Stimulated activated CD8-positive, alpha-beta memory T cell treated with anti-CD3 and anti-CD28 coated beads, Interleukin-7, amount 100 ng/mL, for 1 hour (primary cell): ENCODE measurements around the gene ESR2.
"Not testable (repeated sequence)": the region's sequence is repeated elsewhere in the genome, so short reads cannot be mapped to it uniquely, and the experiment has no call there.

Experiments used
- DNase-seq, 2 donors: peaks; one replicate each; pipeline ENCODE4 v3.0.0-alpha.2; 2020; ENCODE audit warnings: low read depth in 2 of 2

Gene ESR2

DNA sequence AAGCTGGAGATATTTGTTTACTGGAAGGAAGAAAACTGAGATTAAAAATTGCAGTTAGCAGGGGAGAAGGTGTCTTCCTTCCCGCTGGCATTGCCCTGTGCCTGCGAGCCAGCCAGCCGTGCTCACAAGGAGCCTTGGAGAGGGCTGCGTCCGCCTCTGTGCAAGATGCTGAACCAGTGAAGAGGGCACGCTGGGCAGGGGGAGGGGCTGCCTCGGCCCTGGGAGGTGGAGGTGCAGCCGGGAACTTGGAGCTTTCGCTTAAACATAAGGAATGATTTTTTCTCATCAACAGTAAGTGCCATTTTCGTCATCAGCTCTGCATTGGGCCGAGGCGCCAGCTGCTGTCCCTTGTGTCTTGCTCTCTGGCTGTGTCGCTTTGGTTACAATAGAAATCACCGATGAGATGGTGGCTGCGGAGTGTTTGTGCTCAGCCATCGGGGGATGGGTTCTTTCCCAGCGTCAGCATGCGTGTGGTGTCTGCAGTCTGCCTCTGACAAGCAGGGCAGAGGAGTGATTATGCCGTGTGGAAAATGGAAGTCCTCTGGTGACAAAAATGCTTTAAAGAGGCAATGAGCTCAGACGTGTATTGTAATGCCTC, 97.3 kb downstream of the ESR2 start:
- DNase-seq, result no peak

DNA sequence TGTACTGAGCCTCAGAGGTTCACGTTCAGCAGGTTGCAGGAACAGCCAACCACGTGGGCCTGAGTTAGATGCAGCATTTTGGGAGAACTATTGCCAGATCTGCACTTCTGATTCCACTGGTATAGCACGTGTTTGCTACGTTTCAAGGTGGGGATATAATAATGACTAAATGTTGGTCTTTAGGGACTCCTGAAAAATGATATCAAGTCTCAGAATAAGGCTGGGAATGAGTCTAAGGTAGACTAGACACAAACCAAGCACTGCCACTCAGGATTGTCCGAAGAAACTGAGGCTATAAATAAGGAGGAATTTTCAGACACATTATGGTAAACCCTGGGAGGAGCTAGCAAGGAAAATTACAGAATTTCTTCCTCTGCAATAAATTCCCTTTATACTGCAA, 98.1 kb downstream of the ESR2 start:
- DNase-seq, result no peak

DNA sequence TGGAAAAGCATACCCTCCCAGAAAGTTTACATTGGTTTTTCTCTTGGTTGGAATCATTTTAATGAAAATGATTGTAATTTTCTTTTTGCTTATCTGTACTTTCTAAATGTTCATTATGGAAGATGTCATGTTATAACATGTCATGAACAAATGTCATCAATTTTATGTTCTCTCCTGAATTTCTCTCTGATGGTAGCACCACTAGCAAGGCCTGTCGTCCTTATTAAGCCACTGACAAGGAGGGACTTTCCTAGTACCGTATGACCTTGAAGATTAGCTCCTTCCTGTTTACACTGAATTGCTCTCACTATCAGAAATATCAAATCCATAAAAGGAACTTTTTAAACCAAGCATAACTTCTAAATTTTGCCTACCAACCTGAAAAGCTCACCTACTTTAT, 99.0 kb downstream of the ESR2 start:
- DNase-seq, result no peak

DNA sequence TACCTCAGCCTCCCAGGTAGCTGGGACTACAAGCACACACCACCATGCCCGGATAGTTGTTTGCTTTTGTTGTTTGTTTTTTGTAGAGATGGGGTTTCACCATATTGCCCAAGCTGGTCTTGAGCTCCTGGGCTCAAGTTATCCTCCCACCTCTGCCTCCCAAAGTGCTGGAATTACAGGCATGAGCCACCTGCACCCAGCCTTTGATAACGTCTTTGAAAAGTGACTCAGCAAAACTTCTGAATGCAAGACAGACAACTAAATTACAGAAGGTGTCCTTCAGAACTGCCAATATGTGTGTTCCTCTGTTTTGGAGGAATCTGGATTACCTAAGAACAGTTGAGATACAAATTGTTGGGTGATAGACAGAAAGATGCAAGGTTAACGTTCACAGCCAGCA, 99.8 kb downstream of the ESR2 start:
- no peak for DNase-seq

DNA sequence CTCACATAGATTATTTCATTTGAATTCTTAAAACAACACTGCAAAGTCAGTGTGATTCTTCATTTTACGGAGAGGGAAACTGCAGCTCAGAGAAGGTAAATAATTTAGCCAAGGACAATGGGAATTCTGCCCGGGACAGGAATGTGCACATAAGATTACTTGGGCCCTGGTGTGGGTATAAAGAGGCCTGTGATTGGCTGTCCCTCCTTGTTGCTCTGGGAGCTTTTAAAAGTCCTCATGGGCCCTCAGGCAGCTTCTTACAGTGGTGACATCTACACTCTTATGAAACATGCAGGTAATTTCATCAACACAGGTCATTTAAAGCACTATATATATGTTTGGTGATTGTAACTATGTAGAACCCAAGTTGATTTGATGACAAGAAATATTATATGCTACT, 100.3 kb downstream of the ESR2 start:
- no peak for DNase-seq

DNA sequence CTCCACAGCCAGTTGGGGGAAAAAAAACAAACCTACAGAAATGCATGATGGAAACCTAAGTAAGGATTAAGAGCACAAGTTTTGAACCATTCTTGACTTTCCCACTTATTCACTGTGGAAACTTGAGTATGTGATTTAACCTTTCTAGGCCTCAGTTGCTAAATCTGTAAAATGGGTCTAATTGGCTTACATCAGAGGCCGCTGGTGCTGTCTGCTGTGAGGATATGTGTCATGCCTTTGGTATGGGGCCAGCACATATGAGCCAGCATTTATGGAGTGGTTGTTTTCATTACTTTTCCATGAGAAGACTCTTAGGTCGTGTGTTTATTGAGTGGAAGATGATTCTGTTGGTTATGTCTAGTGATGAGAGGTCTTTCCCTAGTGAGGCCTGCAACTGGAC, 102.4 kb downstream of the ESR2 start:
- DNase-seq, result no peak

DNA sequence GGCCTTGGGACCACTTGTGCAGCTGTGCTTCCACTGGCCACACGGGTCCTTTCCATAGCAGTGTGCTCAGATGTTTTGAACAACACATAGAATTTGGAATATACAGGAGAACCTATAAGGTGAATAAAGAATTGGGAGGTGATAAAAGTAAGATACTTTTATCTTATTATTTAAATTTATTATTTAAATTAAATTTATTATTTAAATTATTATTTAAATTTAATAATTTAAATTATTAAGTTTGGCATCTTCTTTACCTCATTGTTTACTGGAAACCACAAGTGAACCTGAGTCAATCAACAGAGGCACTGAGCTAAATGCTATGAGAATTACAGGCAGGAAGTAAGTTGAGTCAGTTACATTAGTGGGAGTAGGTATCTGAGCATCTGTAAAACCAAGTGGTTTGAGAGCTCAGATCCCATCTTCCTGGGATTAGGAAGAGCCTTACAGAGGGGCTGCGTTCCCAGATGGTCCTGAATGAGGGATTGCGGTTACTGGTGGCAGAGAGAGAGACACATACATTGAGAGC, 103.1 kb downstream of the ESR2 start:
- DNase-seq, result no peak

DNA sequence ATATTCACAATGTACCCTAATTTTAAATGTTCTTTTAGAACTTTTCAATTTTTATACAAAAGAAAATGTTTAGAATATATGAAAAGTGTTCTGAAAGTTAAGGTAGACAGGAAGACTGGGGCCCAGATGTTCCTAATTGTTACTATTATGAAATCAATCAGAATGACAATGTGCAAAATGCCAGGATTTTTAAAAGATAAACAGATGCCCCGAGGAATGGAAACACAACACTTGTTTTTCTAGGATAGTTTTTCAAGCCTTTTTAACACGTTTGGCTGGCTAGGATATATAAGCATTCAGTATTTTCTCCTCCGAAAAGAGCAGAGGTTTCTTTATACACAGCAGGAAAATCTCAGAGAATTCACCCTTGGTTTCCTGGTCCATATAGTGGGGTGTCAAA, 106.8 kb downstream of the ESR2 start:
- no peak for DNase-seq

DNA sequence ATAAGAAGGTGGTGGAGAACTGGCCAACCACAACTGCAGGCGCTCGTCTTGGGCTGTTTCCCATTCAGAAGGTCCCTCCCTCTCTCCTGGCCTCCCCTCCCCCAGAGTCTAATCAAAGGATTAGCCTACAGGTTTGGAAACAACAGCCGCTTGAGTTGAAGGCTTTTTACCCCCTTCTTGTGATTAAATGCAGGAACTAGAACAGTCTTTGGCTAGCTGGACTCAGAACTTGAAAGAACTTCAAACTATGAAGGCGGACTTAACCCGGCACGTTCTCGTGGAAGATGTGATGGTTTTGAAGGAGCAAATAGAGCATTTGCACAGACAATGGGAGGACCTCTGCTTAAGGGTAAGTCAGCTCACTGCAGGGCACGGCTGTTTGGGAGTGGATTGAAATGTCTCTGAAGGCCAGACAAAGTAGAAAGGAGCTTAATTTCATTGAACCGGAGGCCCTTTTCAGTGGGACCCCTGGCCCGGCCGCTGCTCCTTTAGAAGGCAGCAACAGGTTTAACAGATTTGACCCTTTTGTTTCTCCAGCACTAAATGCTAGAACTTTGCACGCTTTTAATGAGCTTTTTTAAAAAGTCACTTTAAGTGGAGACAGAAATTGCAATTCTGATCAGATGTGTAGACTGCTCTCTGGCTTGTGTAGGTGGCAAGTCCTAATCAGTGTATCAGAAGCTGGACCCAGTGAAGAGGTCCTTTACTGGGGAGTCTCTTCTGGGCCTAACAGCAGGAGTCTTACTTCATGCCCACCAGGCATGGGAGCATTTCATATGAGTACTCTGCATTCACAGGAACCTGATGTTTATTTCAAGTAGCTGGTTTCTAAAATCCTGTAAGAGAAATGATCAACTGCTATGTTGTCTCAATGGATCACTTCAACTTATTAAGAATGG, 107.7 kb downstream of the ESR2 start:
- DNase-seq, result no peak

DNA sequence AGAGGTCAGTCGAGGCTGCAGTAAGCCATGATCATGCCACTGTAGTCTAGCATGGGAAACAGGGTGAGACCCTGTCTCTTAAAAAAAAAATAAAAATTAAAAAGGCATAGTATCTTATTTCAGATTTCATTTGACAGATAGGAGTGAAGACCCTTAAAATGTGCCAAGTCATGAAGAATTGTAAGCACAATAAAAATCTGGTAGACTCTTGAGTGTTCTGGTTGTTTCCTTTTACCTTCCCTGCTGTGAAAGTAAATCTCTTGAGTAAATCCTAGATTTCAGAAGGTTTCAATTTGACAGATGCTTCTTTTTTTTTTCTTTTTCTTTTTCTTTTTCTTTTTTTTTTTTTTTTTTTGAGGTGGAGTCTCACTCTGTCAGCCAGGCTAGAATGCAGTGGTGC, 109.0 kb downstream of the ESR2 start:
- DNase-seq, result no peak

DNA sequence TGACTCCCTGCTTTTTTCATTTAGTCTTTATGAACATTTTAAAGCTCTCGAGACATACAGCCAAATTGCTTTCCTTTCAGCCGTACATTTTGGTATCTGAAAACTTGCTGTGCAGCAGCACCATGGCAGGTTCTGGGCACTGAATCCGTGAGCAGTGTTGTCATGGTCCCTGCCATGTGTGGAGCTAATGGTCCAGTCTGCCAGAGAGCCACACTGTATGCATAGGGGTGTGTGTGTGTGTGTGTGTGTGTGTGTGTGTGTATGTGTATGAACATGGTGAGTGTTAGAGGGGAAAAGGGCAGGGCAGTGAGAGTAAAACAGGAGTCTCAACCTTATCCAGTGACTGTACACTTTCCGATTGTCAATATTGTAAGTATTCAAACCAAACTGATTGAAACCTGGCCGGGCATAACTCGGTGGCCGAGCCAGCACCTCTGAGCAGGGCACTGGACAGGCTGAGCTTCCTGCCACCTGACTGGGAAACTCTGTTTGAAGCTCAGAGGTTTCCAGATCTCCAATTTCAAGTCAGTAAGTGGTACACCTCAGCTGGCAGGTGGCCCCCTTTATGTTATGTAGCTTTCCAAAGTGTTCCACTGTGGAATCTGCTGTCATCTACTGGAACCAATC, 110.0 kb downstream of the ESR2 start:
- DNase-seq, result no peak

DNA sequence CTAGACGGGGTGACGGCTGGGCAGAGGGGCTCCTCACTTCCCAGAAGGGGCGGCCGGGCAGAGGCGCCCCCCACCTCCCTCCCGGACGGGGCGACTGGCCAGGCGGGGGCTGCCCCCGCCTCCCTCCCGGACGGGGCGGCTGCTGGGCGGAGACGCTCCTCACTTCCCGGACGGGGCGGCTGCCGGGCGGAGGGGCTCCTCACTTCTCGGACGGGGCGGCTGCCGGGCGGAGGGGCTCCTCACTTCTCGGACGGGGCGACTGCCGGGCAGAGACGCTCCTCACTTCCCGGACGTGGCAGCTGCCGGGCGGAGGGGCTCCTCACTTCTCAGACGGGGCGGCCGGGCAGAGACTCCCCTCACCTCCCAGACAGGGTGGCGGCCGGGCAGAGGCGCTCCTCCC, 111.3 kb downstream of the ESR2 start:
- not testable (repeated sequence) for DNase-seq

DNA sequence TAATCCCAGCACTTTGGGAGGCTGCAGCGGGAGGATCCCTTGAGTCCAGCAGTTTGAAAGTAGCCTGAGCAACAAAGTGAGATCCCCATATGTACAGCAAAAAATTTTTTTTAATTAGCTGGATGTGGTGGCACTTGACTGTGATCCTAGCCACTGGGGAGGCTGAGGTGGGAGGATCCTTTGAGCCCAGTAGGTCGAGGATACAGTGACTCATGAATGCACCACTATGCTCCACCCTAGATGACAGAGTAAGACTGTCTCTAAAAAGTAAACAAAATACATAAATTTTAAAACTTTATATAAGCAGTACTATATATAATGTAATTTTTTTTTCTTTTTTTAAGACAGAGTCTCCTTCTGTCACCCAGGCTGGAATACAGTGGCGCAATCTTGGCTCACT, 115.4 kb downstream of the ESR2 start:
- DNase-seq, result no peak

DNA sequence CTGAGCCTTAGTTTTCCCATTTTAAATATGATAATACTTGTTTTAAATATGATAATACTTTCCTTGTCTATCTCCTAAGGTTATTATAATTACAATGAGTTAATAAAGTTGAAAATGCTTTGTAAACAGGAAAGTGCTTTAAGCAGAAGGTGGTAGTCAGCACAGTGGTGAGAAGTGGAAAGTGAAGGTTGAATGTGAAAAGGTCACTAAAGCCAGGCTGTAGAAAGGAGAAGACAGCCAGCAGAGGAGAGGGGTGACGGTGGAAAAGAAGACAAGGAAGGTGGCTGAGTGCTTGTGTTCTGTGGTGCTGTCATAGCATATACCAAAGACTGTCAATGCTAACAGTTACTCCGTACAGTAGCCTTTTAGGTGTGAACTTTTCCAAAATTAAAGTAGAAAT, 117.8 kb downstream of the ESR2 start:
- no peak for DNase-seq

DNA sequence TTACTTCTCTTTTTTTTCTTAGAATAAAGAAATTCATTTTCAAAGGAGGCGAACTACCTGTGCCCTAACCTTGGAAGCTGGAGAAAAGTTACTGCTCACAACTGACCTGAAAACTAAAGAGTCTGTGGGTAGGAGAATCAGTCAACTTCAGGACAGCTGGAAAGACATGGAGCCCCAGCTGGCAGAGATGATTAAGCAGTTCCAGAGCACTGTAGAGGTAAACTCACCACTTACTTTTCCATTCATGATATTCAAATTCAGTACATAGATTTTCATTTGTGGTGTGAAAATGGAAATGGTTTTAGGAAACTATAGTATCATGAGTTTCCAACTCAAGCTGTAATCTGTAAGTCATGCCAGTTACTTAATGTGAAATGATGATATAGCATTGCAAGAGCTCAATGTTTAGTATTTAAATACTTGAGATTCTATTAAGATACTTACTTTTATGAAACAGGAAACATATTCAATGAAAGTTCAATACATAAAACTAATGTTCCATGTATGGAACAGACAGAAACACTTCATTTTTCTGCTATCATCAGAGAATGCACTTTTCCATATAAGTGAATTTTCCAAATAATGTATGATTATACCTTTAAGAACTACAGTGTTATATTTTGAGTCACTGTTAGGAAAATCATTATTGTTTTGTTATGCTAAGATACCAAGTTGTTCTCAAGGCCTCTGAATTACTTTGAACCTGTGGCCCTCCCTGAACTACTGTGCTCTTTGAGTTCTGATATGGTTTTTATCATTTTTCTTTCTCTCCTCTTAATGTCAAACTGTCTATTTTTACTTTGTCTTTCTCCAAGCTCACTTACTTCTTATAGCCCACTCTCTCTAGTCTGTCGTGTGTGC, 119.0 kb downstream of the ESR2 start:
- DNase-seq, result no peak

DNA sequence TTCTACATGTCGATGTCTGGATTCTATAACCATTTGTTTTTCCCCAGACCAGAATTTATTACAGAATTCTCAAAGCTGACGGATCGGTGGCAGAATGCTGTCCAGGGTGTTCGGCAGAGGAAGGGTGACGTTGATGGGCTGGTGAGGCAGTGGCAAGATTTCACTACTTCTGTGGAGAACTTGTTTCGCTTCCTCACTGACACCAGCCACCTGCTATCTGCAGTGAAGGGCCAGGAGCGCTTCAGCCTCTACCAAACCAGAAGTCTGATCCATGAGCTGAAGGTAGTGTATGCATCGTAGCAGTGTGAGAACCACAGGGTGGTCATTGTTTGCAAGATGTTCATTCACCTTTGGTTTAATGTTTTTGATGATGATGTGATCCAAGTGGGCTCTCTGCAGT, 124.0 kb downstream of the ESR2 start:
- no peak for DNase-seq

DNA sequence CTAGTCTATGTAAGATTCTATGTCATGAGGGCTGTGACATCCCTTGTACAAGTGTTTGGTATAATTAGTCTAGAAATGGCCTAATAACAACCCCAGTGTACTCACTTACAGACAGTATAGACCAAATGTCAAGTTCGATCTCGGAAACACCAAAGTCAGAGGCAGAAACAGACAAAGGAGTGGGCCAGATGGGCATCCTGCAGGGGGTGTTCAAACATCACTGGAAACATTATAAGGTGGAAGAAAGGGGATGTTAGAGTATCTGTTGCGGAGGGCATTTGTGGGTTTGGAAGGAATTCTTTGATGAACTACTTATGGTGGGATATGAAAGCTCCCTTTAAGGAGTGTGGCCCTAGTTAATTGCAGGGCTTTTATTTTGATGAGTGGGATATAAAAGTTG, 134.6 kb downstream of the ESR2 start:
- DNase-seq, result no peak

DNA sequence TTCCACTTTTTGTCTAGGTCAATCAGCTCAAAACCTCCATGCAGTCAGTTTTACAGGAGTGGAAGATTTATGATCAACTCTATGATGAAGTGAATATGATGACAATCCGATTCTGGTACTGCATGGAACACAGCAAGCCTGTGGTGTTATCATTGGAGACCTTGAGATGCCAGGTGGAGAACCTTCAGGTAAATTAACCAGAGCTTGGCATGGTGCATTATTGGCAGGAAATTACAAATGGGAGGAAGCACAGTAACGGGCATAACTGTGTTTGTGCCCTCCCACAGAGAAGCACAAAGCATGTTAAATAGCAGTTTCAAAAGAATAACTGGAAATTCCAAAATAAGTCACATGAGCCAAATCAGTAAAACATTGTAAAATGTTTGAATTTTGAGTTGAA, 135.6 kb downstream of the ESR2 start:
- DNase-seq, result no peak

DNA sequence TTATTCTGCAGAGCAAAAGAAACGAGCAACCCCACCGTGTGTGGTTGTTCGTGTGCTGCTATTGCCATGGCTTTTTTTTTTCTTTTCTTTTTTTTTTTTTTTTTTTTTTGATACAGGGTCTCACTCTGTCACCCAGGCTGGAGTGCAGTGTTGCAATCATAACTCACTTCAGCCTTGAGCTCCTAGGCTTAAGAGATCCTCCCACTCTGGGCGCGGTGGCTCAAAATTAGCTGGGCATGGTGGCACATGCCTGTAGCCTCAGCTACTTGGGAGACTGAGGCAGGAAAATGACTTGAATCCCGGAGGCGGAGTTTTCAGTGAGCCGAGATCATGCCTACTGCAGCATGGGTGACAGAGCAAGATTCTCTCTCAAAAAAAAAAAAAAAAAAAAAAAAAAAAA, 144.2 kb downstream of the ESR2 start:
- DNase-seq, result no peak

DNA sequence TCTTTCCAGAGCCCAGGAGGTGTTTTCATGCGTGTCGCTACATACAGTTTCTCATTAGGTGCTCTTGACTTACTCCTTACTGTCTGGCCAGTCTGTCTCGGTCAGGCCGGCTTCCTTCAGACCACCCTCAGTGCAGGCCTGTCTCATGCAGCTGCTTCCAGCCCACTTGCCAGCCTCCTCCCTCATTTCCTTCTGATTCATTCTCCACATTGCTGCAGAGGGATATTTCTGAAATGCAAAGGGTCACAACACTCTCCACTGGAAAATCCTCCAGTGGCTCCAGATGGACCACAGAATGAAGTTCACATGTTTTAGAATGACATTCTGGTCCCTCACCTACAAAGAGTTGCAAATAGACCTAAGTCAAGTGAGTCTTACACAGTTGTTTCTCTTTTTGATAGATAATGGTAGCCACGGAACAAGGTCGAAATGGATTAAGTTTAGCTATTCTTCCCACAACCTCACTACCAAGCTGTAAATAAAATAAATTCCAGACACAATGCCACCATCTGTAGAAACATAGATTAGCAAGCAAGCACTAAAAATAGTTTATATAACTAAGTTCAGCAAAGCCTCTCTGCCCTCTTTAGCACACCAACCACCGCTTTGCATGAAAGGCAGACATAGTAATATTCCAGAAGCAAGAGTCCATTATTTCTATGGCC, 146.9 kb downstream of the ESR2 start:
- no peak for DNase-seq

DNA sequence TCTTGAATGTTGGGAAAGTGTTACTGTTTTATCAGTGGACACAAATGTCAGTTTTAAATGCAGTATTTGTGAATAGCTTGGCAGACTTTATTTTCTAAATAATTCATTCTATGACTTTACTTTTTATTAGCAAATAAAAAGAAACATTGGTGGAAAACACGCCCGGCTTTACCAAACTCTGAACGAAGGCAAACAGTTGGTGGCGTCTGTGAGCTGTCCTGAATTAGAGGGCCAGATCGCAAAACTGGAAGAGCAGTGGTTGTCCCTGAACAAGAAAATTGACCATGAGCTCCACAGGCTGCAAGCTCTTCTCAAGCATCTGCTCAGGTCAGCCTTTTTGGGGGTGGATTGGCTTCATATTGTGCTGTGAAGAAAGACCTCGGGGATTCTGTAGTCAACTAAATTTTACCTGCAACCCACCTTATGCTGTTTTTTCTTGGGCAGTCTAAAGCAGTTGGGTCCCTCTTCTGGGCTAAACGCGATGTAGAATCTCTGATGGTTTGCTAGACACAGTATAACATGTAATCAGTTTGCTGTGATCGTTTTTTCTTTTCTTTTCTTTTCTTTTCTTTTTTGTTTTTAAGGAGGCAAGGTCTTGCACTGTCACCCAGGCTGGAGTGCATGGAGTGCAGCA, 156.4 kb downstream of the ESR2 start:
- no peak for DNase-seq
